ENCODE measurements around the gene CD247.

CD247 gene

DNA sequence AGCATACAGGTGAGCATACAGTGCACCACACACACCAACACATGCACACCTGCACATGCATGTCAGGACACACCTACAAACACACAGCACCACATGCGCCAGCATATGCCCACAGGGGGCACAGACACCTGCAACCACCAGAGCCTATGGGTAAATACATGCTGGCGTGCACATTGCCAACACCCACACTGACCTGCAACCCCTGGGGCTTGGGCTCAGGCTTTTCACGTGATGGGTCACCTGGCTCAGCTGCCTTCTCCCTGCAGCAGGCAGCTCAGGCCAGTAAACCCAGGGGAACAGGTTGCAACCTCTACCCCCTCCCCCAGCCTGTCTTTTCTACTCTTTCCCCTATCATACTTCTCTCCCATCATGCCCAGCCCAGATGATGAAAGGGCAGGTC lies 8.1 kb downstream of the CD247 start:
- FAIRE-seq = no peak

DNA sequence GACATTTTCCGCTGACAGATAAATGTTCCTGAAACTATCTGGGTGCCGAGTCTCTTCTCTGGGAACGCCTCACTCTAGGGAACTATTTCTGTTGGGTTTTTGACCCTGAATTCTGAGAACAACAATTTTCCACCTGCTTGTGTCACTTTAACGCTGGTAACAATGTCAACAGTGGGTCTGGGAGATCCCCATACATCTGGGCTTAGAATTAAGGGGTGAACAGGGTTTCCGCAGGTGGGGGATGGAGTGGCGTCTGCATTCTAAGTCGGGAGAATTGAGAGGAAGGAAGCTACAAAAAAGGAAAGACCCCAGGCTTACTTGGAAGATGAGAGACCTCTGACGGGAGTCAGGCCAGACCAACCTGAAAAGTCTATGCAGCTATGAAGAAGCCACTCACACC lies 8.7 kb downstream of the CD247 start:
- FAIRE-seq = no peak

DNA sequence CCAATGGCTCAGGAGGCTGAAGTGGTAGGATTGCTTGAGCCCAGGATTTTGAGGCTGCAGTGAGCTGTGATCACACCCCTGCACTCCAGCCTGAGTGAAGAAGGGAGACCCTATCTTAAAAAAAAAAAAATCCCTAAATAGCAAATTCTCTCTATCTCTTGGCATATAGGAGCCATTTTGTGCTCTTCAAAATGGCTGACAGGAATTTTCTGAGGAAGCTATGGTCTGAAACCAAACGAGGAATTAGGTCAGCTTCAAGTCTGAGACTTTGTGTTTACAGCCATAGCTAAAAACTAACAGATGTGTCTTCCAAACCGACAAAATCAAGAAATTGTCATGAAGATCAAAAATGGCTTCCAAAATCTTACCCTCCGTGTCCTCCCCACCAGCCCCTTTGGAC lies 10.6 kb downstream of the CD247 start:
- FAIRE-seq = no peak

DNA sequence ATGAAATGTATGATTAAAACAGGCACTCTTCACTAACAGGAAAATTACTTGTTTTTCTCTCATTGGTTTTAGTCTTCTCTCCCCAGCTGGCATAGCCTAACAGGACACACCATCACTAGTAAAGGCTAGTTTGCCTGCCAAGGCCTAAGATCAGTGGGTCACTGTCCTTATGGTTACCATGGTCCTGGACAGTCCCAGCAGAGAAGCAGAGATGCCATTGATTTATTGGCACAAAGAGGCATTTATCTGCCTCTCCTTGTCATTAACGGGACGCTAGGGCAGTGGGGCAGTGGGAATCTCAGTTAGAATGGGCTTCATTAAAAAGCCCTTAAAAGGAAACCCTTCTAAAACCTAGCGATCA lies 13.9 kb downstream of the CD247 start:
- no peak for FAIRE-seq

DNA sequence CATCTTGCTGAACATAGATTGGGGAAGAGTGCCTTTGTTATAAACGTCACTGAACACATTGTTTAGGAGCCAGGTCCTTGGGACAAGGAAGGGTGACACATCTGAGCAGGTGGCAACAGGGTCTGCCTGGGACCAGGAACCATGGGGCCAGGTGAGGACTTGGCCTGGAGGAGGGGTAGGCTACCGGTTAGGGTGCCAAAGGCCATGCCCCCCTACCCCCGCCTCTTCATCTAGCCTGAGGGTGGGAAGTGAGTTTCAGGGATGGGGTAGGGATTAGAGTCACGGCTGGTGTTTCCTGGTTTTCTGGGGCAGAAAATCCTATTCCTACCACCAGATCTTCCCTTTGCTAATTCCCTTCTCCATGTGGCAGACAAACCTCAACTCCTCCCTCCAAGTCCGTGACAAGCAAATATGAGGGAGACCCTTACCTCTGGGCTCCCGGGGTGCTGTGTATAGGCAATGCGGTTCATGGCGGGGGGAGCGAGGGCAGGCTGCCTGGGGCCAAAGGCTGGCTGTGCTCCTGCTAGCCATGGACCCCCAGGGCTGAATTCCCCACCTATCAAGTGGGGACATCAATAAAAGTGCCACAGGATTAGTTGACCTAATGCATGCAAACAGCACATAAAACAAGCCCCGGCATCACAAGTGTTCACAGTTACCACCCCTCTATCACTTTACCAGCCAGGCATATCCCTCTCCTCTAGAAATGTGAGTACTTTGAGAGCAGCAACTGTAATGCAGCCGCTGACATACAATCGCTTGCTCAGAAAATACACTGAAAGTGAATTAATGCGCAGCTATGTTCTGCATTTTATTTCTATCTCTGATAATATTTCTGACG lies 14.5 kb downstream of the CD247 start:
- FAIRE-seq = no peak

DNA sequence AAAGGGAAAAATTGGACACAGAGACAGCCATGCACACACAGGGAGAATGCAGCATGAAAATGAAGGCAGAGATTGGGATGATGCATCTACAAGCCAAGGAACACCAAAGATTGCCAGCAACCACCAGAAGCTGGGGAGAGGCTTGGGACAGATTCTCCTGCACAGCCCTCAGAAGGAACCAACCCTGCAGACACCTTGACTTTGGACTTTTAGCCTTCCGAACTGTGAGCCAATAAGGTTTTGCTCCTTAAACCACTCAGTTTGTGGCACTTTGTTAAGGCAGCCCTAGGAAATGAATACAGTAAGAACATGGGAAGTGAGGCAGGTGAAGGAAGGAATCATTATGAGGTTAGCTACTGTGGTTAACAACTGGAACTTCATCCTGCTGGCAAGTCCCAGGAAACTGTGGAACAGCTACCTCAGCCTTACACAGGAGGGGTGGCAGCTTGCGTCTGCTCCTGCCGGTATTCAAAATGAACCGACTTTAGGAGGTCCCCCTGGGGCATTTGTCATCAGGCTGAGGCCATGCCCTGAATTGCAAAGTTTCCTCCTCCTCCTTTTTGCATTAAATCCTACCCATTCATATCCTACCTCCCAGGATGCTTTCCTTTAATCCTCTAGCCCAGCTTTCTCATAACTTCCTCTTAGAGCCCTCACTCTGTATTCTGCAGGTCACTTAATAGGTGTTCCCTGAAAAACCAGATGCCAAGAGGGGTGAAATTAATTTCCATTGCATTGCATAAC lies 15.4 kb downstream of the CD247 start:
- FAIRE-seq = no peak

DNA sequence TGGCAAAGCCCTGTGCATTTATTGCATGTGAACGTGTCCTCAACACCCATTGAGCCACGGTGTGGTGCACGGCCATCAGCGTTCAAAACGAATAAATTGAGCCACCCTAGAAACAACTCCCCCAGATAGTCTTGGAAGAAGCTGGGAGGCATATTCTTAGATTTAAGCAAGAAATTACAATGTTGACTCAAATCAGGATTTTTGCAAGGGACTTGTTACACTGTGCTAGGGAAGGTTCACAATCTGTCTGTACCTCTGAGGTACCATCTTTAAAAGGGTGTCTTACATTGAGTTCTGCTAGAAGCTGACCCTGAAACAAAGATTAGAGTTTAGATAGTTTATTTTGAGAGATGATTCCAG lies 16.2 kb downstream of the CD247 start:
- no peak for FAIRE-seq

DNA sequence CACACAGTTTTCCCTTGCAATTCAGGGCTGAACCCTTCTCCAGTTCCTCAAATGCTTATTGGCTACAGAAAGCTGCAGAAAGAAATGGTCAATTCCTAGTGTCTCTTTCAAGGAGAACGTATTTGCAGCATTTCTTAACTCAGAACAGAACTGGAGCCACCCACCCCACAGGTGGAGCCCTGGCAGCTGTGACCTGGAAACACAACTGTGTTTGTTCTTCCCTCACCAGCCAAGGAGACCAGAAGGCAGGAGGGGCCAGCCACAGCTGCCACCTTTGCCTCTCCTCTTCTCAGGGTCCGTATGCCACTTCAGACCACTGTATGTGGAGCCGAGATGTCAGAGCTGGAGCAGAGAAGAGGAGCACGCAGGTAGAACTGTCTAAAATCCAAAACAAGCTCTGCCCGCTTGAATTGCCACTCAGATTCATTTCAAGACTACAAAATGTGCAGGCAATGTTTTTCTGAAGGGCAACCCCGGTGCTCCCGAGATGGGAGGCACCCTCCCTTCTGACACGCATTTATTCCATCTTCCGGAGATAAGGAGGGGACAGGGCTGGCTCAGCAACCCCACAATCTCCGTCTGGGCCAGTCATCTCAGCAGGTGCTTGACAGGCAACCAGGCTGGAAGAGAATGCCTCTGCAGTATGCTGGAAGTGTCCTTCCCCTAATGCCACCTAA lies 16.7 kb downstream of the CD247 start:
- no peak for FAIRE-seq

DNA sequence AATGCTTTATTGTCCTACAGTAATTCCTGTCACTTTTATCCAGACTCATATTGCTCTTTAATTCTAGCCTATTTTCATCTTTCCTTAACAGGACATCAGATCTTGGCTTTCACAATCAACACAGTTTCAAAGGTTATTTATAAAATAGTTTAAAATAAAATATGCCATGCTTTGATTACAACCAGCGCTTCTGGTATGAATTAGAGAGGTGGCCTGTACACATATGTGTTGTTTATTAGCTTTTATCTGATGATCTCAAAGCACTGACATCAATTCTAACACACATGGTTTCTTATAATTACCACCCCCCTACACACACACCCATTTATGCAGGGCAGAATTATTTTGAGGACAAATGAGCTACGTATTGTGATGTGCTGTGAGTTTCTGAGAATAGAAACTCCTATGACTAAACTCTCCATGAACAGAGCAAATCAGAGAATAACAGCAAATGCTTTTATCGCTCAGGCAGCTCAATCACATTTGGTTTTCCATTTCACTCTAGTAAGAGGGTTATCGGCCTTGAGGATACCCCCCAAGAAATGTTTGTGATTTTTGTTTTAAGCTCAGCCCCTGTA lies 18.0 kb downstream of the CD247 start:
- no peak for FAIRE-seq

DNA sequence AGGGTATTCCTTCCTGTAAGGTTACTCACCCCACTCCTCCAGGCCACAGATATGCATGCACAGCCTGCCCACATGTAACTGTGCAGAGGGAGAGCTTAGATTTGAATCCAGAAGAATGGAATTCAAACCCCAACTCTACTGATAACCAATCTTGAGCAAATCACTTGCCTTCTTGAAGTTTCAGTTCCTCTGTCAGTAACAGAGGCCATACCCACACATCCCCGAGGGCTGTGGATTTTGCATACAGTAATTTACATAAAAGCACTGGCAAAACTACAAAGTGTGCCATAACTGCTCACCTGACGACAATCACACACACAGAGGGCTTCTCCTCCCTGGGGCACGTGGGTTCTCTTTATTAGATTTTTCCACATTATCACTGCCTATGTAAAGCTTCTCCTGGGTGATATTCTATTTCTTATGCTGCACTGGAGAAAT lies 18.6 kb downstream of the CD247 start:
- no peak for FAIRE-seq

DNA sequence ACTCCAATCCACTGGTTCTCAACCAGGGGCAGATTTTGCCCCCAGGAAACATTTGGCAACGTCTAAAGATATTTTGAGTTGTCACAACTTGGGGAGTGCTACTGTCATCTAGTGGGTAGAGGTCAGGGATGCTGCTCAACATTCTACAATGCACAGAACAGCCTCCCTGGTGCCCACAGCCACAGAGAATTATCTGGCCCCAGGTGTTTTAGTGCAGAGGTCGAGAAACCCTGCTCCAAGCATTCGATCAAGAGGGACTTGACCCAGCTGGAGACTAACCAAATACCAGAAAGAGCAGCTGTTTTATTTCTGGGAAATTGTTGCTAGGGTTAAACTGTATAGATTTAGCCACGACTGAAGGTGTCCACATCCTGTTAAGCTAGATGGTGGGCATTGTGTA lies 19.2 kb downstream of the CD247 start:
- no peak for FAIRE-seq

DNA sequence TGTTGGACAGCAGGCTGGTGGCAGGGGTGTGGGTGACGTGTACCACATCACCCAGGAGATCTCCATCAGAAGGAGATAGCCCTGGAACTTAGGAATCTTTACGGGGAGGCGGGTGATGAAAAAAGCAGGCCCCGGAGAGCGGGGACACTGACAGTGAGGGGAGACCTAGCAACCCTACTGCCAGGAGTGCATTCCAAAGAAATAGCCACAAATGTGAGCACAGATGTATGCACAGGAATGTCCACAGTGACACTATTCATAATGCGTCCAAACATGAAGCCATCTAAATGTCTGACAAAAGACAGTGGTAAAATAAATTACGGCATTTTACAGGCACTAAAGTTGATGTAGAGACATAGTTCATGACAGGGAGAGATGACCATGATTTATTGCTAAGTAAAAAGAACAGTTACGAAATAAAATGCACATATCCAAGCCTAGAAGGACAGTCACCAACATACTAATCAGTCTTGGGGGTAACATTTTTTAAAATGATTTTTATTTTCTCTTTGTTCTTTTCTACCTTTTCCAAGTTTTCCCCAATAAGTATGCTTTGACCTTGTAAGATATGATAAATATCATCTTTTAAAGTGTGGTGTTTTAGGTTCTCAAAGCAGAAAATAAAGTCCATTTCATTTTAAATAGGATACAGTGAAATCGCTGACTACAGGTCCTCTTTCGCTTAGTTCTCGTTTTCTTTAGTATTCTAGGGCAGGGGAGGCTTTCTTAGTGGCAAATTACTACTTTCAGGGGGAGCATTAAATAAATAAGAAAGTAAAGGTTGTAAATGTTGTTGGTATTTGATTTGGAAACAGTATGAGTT lies 21.3 kb downstream of the CD247 start:
- no peak for FAIRE-seq

DNA sequence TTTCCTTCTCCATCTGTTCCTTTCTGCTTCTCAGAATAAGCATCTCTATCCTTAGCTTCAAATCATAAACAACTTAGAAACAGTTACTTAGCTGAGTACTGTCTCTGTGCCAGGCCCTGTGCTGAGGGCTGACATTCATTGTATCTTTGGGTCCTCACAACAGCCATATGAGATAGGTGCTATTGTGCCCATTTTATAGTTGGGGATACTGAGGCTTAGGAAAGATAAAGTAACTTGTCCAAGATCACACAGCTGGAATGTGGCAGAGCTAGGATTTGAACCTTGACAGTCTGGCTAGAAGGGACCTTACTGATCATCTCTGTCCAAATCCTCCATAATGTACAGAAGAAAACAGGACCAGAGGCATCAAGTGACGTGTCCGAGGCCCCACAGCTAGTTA lies 25.0 kb downstream of the CD247 start:
- no peak for FAIRE-seq

DNA sequence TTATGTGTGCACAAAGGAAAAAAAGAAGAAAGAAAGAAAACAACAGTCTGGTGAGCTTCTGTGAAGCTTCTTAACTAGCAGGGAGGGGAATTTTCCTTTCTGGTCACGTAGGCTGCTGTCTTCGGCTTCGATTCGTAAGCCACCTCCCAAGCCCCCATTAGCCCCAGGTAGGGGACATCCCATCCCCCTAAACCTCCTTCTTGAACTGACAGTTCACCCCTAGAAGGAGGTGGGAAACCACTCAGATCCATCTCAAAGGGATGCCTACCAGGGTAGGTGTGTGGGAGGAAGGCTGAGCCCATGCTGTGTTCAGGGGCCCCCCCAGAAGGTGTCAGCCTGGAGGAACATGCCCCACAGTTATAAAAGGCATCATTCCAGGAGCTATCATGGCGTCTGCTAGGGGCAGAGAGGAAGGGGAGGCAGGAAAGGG lies 25.8 kb downstream of the CD247 start:
- no peak for FAIRE-seq

DNA sequence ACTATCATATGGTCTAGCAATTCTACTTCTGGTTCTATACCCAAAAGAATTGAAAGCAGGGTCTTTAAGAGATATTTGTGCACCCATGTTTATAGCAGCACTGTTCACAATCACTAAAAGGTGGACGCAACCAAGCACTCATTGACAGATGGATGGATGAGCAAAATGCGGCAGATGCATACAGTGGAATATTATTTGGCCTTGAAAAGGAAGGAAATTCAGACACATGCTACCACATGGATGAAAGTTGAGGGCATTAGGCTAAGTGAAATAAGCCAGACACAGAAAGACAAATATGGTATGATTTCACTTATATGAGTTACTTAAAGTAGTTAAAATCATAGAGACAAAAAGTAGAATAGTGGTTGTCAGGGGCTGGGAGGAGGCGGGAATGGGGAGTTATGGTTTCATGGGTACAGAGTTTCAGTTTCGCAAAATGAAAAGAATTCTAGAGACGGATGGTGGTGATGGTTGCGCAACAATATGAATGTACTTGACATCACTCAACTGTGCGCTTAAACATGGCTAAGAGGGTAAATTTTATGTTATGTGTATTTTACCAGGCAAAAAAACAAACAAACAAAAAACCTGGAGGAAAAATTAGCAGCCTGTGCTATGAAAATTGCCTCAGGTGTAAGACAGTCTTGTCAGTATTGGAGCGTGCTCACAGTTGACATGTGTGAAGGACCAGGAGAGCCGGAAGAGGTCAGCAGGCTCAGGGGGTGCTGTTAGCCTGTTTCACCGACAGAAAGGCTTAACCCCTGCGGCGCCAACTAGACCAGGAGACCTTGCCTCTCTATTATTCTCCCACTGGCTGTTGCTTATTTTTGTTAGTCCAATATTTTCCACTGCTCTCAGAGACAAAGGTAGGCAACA lies 26.5 kb downstream of the CD247 start:
- no peak for FAIRE-seq

DNA sequence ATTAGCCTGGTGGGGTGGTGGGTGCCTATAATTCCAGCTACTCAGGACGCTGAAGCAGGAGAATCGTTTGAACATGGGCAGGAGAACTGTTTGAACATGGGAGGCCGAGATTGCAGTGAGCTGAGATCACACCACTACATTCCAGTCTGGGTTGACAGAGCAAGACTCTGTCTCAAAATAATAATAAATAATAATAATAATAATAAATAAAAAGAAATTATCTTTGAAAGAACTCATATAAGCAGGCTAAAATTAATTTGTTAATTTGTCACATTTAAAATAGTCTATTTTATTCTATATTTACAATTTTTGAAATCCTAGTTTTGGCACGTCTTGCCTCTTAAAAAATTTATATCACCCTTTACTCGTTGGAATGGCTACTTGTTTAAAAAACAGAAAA lies 27.6 kb downstream of the CD247 start:
- no peak for FAIRE-seq

DNA sequence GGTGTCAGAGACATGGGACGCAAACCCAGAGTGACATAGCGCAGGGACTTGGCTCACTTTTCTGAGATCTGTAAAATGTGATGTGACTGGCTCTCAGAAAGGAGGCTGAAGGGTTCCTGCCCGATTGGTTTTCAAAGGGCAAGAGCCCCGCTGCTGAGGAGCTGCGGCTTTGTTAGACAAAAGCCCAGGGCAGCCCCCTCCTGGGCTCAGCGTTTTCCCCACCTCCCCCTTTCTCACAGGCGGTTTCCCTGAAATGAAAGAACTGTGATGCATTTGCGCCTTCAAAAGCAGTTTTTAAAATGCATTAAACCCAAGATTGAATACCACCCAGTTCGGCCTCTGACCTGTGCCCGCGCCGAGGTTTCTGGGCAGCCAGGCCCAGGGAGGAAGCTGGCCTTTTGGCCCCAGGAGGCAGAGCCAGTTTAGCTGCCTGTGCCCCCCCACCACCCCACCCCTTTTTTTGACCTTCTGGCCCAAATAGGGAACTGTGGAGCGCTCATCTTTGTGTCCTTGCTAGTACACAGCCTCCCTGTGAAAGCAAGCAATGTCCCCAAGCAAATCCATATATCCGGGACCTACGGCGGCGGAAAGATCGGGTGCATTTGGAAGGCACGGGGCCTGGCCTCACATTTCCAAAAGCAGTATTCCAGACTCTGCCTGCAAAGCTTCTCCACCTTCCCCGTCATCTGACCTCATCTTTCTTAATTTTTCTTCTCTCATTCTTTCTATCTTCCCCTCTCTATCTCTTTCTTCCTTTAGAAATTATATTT lies 28.6 kb downstream of the CD247 start:
- FAIRE-seq = no peak

DNA sequence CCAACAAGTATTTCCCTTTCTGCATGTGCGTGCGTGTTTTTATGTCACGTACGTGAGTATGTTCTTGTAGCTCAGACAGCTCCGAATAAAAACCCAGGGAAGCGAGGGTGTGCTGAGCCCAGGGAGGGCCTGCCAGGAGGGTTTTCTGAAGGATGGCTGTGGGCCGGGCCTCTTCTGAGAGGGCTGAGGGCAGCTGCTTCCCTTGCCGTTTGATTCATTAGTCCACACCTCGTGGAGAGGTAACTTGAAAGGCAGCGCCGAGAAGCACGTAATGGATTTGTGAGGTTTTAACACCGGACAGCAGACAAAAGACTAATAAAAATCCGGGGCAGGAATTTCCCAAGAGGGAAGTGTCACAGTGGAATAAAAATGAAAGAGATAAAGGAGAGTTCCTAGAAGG lies 29.5 kb downstream of the CD247 start:
- no peak for FAIRE-seq

DNA sequence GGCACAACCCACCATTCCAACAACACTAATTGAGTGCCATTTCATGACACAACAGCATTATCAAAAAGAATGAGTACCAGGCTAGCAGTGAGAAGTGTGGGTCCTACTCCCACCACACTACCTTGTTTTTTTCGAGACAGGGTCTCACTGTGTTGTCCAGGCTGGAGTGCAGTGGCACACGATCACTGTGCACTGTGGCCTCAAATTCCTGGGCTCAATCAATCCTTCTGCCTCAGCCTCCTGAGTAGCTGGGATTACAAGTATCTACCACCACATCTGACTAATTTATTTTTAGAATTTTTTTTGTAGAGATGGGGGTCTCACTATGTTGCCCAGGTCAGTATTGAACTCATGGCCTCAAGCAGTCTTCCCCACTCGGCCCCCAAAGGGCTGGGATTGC lies 30.7 kb downstream of the CD247 start:
- FAIRE-seq = no peak

DNA sequence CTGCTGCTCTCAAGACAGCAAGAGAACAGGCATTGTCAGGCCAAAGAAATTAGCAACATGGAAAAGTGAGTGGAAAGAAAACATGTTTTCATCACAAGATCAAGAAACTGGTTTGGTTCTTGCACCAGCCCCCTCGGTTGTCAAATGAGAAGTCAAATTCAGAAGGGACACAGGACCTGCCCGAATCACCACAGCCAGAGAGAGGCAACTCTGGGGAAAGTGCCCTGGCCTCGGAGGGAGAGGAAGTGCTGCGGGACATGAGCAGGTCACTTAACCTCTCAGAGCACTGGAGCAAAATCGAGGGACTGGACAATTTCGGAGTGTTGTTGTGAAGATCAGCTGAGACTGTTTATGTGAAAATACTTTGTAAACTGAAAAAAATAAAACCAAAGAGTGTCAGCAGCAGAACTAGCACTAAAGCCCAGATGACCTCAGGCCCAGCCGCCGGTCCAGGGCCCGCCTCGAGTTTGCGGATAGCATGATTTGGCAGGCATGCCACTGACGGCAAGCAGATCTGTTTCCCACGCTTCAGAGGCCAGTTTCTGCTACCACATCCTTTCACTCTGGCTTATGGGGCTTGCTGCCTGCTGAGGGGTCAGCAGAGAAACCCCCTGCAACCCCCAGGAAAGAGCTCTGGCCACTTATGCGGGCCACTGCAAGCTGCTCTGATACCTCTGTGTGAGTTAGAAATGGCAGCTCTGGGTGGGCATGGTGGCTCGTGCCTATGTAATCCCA lies 32.1 kb downstream of the CD247 start:
- no peak for FAIRE-seq
